GM18909 (cell line): ENCODE results near the gene SPACA4.

Experiments
- ATAC-seq: cut with Tn5 transposase; IDR thresholded peaks from one replicate; pipeline ENCODE4 v1.9.1; 2021; ENCODE audit warnings: mild to moderate bottlenecking; ENCODE audit not compliant: unreplicated experiment, poor library complexity

The SPACA4 gene

DNA sequence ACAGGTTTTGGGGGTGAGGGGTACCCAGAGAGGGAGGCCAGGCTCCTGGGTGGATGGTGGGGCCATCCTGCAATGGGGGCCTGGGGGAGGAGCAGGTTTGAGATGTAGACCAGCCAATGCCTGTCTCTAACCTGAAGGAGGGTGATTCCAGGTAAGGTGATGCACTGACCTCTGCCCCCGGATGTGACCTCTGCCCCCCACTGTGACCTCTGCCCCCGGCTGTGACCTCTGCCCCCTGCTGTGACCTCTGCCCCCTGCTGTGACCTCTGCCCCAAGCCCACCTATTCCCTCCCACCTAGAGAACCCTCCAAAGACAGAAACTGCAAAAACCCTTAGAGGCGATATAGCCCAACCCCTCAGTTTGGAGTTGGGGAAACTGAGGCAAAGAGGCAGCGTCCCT, 10.3 kb upstream of the SPACA4 start:
- ATAC-seq: no peak

DNA sequence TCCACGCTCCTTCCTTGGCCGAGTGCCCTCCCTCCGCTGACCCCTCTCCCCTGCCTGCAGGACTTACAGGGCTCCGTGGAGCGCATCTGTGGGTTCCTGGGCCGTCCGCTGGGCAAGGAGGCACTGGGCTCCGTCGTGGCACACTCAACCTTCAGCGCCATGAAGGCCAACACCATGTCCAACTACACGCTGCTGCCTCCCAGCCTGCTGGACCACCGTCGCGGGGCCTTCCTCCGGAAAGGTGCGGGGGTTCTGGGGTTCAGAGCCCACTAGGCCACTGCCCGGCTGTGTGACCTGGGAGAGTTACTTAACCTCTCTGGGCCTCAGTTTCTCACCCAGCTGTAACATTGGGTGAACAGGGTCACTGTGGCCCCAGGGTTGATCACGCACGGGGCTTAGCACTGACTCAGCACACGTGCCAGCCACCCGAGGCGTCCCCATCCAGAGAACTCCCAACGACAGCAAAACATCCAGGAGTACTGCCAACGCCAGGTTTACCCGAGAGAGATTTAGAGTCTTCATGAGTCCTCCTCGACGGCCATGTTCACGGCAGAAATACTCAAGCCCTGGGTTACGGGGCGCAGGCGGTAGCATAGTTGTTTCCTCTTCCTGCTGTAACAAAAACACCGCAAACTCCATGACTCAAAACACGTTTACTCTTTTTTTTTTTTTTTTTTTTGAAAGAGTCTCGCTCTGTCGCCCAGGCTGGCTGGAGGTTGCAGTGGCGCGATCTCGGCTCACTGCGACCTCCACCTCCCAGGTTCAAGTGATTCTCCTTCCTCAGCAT, 9.7 kb upstream of the SPACA4 start:
- no peak for ATAC-seq

DNA sequence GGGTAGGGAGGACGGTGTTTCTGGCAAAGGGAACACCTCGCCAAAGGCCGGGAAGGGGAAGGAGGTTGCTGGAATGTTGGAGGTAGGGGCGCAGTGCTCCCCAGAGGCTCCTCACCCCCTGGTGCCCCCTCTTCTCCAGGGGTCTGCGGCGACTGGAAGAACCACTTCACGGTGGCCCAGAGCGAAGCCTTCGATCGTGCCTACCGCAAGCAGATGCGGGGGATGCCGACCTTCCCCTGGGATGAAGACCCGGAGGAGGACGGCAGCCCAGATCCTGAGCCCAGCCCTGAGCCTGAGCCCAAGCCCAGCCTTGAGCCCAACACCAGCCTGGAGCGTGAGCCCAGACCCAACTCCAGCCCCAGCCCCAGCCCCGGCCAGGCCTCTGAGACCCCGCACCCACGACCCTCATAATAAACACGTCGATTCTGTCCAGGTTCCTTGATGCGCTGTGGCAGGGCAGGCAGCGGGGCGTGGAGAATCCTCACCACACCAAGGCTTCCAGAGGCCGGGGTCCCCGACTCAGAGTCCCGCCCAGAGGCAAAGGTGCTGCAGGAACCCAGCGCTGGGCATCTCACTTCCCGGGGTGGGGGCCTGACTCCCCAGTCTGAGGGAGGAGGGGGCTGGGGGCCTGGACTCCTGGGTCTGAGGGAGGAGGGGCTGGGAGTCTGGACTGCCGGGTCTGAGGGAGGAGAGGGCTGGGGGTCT, 7.4 kb upstream of the SPACA4 start:
- ATAC-seq: no peak

DNA sequence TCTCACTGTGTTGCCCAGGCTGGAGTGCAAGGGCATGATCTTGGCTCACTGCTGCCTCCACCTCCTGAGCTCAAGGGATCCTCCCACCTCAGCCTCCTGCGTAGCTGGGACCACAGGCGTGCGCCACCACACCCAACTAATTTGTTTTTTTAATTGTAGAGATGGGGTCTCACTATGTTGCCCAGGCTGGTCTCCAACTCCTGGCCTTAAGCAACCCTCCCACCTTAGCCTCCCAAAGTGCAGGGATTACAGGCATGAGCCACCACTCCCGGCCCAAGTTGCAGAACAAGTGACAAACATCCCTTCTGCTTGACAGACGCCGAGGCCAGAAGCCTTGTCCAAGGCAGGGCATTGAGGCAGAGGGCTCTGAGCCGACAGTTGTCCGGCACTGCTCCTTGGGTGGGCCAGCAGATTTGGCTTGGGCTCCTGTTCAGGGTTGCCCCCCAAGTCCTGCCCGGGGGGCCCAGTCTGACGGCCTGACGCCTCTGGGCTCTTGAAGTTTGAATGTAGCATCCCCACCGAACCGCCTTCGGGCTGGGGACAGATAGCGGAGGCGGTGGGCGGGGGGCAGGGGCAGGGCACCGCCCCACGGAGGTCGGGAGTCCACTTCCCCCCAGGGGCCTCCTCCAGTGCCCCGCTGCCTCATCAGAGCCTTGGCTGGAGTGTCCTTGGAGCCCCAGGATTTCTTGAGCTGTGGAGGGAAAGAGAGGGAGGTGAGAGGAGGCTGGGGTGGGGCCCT, 5.7 kb upstream of the SPACA4 start:
- ATAC-seq: no peak

DNA sequence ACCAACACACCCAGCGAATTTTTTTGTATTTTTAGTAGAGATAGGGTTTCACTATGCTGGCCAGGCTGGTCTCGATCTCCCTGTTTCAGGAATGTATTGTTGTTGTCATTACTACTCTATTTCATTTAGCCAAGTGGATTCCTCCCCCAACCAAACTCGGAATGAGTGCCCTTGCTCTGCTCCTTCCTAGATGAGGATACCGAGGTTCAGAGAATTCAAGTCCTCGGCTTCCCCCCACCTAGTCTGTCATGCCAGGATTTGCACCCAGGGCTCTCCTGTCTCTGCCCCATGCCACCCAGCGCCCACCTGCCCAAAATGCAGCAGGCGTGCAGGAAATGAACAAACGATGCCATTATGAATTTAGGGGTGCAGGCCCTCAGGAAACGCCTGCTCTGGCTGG, 3.5 kb upstream of the SPACA4 start:
- no peak for ATAC-seq

DNA sequence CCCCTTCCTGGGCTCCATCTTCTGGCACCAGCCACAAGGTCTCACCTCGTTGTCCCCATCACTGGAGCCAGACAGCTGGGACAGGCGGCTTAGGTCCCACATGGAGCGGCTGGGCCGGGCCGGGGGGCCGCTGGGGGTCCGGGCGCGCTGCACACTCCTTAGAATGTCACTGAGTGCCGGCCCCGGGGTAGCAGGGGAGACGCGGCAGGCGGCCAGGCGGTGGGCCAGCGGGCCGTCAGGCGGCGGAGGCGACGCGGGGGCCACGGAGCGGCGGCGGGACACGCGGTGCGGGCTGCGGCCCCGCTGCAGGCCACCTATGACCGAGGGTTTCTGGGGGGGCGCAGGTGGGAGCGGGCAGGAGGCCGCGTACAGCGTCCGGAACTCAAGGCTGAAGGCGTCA, 3.1 kb upstream of the SPACA4 start:
- no peak for ATAC-seq

DNA sequence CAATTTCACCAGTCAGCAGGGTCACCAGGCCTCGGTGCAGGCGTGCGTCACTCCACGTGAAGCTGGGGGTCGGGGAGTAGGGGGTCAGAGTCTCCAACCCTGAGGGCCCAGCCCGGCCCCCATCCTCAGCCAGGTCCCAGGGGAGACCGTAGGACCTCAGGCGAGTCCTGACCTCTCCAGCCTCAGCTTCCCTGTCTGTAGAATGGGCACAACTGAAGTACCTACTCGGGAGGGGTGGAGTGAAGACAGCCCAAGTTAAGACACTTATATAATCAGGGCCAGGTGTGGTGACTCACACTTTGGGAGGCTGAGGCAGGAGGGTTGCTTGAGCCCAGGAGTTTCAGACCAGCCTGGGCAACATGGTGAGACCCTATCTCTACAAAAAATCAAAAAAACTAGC, 2.7 kb upstream of the SPACA4 start:
- ATAC-seq: no peak

DNA sequence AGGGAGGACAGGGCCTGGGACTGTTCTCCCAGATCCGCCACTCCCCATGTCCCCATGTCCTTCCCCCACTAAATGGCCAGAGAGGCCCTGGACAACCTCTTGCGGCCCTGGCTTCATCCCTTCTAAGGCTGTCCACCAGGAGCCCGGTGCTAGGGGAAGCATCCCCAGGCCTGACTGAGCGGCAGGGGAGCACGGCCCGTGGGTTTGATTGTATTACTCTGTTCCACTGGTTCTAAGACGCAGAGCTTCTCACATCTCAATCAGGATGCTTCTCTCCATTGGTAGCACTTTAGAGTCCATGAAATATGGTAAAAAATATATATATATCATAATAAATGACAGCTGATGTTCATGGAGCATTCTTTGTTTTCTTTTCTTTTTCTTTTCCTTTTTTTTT, 815 bp downstream of the SPACA4 start:
- no peak for ATAC-seq

DNA sequence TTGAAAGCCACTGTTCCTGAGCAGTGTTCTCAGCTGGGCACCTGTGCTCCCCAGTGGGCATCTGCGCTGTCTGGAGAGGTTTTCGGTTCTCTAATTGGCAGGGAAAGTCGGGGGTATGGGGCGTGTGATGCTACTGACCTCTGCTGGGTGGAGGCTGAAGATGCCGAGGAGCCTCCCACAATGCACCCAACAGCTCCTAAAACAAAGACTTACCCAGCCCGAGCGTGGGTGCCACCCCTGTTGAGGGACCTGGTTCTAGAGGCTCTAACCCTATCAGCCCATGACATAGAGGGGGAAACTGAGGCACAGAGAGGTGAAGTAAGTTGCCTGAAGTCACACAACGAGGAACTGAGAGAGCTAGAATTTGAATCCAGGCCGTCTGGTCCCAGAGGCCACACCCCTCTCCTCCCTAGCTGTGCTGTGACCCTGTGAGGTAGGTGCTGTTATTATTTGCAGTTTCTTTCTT, 2.3 kb downstream of the SPACA4 start:
- ATAC-seq: no peak

DNA sequence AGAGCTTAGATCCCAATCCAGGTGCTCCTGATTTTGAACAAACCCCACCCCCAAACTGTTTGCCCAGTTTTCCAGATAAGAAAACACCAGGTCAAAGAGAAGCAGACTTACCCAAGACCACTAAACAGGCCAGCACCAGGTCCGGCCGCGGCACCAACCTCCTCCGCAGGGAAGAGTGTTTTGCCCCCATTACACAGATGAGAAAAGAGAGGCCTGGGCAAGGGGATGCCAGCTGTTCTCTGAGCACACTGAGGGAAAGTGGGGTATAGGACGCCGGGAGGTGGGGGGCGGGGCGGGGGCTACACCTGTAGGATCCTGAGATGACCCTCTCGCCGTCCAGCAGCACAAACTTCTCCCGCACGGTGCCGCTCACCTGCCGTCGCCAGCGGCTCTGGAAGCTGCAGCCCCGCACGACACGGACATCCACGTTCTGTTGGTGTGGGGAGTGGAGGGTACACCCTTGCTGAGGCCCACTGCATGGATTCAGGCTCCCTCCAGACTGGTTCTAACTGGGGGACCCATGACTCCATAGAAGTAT, 3.1 kb downstream of the SPACA4 start:
- no peak for ATAC-seq

DNA sequence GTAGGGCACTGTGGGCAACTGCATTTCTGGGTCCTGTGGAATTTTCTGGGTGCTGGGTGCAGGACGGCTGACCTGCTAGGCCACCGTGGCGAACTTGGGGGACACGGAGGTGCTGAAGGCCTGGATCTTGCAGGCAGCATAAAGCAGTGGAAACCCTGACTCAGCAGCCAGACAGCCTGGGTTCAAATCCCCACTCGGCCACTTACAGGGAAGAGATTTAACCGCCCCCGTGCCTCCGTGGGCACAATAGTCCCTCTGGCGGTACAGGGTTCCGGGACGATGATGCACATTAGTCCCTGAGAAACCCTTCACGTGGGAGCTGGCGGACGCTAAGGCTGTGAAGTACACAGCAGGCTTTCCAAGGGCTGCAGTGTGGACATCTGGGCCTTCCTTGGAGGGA, 5.3 kb downstream of the SPACA4 start:
- no peak for ATAC-seq

DNA sequence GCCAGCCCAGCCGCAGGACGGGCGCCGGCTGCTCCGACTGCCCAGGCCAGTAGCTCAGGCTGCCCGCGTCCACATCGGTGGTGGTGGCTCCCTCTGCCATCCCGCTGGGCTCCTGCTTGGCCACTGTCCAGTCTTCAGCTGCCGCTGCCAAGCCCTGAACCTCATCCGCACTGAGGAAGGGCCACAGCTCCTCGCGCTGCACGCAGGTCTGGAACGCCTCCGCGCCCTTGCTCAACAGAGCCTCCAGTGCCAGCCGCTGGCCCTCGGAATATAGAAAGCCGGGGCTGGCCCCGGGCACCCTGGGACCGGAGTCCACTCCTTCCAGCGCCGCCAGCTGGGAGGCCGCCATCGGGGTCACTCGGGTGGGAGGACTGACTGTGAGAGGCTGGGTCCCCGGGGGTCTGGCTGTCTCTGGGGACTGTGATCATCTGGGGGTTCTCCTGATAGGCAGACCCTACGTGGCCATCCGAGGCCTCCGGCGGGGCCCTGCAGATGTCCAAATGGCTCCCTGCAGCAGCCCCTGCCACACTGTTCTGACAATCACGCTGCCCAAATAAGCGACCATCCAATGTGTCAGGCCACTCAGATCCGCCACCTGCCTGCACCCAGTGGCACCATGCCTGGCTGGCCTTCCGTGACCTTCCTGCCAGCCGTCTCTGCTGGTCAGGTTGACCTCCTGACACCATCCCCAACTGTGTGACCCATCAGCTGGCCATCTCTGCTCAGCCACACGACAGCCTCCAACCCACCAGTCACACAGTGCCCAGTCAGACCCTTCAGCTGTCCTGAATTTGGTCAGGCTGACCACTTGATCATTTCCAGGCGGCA, 6.7 kb downstream of the SPACA4 start:
- no peak for ATAC-seq

DNA sequence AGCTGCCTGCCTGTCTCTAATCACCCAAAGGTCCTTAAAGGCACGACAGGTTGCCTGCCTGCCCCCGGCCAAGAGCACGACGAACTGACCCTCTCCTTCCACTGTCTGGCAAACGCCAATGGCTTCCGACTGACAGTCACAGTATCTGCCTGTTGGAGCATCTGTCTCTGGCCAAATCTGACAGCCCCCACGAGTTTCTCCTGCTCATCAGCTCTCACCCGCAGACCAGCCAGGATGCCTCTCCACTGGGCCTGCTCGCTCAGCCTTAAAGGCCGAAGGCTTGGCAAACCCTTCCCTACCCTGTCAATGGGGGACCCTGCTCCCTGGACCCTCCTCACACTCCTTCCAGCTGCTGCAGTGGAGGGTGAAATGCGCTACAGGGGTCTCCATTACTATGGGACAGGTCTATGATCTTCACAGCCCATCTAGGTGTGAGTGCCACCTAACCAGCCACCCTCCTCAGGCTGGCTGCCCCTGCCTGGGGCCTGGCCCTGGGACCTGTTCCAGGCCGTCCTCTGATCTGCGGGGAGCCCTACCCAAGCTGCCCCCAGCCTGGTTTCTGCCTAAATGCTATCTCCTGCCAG, 7.4 kb downstream of the SPACA4 start:
- no peak for ATAC-seq

DNA sequence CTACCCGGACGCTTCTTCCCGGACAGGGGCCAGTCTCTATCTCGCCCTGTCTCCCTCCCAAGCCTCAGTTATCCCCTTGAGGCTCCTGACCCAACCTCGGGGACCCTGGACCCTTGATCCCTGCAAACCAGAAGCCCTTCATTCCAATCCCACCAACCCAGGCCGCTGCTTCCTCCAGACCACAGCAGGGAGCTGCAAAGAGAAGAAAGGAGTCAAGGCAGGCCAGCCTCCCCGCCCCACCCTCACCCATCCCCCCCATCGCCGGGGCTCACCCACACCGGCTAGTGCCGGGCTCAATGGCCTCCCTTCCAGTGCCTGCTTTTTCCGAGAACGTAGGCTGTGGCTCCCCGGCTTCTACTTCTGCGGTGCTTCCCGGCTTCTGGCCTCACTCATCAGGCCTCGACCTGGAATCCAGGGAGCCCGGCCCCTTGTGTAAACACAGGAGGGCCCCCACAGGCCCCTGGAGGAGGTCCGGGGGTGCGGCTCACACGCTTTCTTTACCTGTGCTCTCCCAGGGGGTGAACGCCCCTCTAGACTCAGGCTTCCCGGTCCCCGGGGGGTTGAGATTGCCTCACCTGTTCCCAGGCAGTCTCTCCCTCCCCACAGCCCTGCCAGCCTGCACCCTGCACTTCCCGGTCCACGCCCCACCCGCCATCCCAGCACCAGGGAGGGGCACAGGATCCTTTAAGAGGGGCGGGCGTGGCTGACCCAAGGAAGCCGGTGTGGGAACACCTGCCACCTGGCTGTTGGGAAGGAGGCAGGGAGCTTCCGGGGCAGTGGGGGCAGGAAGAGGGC, 8.1 kb downstream of the SPACA4 start, which contains the start of gene FAM83E:
Gene FAM83E, minus strand, starts transcription at position 641 of the 795 bp plus-strand sequence. CDS start 1,704 bp downstream, outside the sequence.
- ATAC-seq: no peak

DNA sequence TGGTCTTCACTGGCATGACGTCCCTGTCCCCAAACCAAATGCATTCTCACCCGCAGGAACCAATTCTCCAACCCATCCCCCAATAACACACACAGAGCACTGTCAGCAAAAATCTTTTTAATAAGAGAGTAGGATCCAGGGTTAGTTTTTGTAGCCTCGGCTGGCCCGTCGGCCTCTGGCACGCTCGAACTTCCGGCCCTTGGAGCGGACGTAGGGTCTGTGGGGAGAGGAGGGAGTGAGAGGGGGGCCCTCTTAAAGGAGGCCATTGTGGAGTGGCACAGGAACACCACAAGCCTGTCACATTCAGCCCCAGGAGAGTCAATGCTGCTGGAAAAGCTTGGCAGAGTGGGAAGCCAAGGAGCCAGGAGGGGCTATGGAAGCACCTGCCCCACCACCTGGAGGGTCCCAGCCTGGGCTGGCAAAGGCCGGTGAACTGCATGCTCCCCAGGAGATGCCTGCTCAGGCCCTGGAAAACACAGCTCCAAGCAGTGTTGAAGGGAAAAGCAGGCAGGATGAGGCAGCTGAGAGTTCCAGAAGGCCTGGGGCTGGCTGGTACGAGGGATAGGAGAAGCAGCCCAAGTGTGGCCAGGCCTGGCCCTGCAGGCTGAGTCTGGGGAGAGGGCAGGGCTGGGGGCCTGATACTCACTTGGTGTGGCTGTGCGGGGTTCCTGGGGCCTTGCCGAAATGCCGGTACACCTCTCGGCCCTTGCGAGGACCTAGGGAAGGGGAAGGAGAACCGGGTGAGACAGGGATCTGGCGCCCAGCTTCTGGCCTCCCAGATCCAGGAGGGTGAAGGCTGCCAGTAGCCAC, 8.9 kb downstream of the SPACA4 start:
- no peak for ATAC-seq

DNA sequence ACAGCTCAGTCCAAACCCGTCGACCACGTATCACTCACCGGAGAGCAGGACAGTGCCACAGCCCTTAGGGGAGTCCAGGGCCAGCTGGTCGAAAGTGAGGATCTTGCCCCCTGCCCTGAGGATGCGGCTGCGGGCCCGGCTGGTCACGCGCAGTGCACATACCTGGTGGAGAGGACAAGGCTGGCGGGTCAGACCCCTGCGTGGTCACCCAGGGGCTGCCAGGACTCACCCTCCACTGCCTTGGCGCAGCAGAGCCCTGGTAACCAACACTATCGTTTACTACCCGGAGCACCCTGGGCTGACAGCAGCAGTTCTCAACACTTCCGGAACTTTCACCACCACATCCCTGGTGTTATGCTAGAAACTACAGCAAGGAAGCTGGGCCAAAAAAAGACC, 9.5 kb downstream of the SPACA4 start:
- ATAC-seq: no peak

DNA sequence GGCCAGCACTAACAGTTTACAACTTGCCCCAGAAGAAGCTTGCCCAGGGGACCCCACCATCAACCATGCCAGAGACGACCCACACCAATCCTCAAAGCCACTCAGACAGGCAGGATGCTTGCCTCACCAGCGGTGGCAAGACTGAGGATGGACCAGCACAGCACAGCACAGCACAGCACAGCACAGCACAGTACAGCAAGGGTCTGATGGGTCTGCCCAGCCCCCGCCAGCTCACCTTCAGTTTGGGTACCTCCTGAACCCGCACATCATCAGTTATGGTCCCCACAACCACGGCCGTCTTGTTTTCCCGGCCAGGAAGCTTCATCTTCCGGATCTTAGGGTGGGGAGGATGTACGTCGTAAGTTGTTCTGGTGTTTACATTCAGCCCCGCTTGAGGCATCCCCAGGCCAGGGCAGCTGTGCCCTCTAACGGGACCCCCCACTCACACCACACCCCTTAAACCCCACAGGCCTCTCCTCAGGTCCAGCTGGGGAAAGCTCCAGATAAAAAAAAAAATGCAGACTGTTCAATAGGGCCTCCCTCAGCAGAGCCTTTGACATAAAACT, 10.0 kb downstream of the SPACA4 start:
- ATAC-seq: no peak
